ENCODE measurements around the gene CDKN2C. TPM values are rescaled to one million over a fixed set of nuclear protein-coding genes. Genes with fewer than 3 reads are reported as not detected.

CDKN2C gene
- total RNA-seq, 2 donors from 2014 or later = 0.66 TPM

- WGBS, 2 experiments (ENCODE audit: insufficient coverage in 1 of 2, insufficient read length in 1 of 2) = 0 to 3% methylated on average over 6 to 70 of the region's 70 CpGs
- no peaks in the 10 kb centered on the region for H3K9me3 Mint-ChIP-seq
- peak overlapping the region; percentile 52 for H3K4me3 Mint-ChIP-seq
- no peaks in the 10 kb centered on the region for H3K36me3 Mint-ChIP-seq (ENCODE audit: low read depth)
- Histone ChIP-seq H3K27me3 (ENCODE audit: control insufficient read depth, insufficient read depth, low read length, poor library complexity, severe bottlenecking) (peaks cover 91% of the 10 kb centered on the region), H3K9me3 (ENCODE audit: control insufficient read depth, low read length) (no peaks in the 10 kb centered on the region), H3K4me3 (ENCODE audit: low read length) (peak overlapping the region; percentile 79), H3K36me3 (ENCODE audit: control insufficient read depth, insufficient read depth, low read length) (no peaks in the 10 kb centered on the region), H3K4me1 (ENCODE audit: control insufficient read depth, insufficient read depth, low read length) (no peaks in the 10 kb centered on the region), H3K27ac (ENCODE audit: low read depth, low read length) (no peak overlapping the region), H3K9ac (ENCODE audit: extremely low read depth, low read length, poor library complexity, severe bottlenecking) (peak overlapping the region; percentile 46)
- peaks cover 87% of the 10 kb centered on the region for H3K27me3 Mint-ChIP-seq (ENCODE audit: insufficient read depth)
- peak; percentile 94 for DNase-seq
- H3K27ac Mint-ChIP-seq = no peak overlapping the region
- TF ChIP-seq CTCF (conservative IDR thresholded peaks at IDR 0.05) = peak; percentile 66
- peaks cover 11% of the 10 kb centered on the region for H3K4me1 Mint-ChIP-seq
These were observed 1.8 kb upstream of the CDKN2C start for GRCh38 chr1:50968158-50968820.

GRCh38 chr1:50968821-50969610 is 1.0 kb upstream of the CDKN2C start:
- no peak for TF ChIP-seq CTCF (conservative IDR thresholded peaks at IDR 0.05)
- H3K9me3 Mint-ChIP-seq = no peaks in the 10 kb centered on the region

GRCh38 chr1:50970509-50970887 is 453 bp downstream of the CDKN2C start:
- H3K4me3 Mint-ChIP-seq = peak overlapping the region; percentile 52
- H3K27me3 Mint-ChIP-seq (ENCODE audit: insufficient read depth) = peaks cover 88% of the 10 kb centered on the region
- H3K4me3 ChIP-seq (ENCODE audit: low read length) = peak overlapping the region; percentile 79
- no peak overlapping the region for H3K27ac ChIP-seq (ENCODE audit: low read depth, low read length)
- no peak for TF ChIP-seq CTCF (conservative IDR thresholded peaks at IDR 0.05)
- no peak for DNase-seq
- H3K27ac Mint-ChIP-seq = no peak overlapping the region
- no peaks in the 10 kb centered on the region for H3K36me3 ChIP-seq (ENCODE audit: control insufficient read depth, insufficient read depth, low read length)
- H3K9me3 Mint-ChIP-seq = no peaks in the 10 kb centered on the region
- H3K9me3 ChIP-seq (ENCODE audit: control insufficient read depth, low read length) = no peaks in the 10 kb centered on the region
- no peaks in the 10 kb centered on the region for H3K4me1 ChIP-seq (ENCODE audit: control insufficient read depth, insufficient read depth, low read length)
- H3K4me1 Mint-ChIP-seq = peaks cover 13% of the 10 kb centered on the region
- H3K36me3 Mint-ChIP-seq (ENCODE audit: low read depth) = no peaks in the 10 kb centered on the region
- 0 to 6% methylated on average over 2 to 4 of the region's 6 CpGs for WGBS, 2 experiments (ENCODE audit: insufficient coverage in 1 of 2, insufficient read length in 1 of 2)
- H3K9ac ChIP-seq (ENCODE audit: extremely low read depth, low read length, poor library complexity, severe bottlenecking) = no peak overlapping the region
- peaks cover 93% of the 10 kb centered on the region for H3K27me3 ChIP-seq (ENCODE audit: control insufficient read depth, insufficient read depth, low read length, poor library complexity, severe bottlenecking)

More at GRCh38 chr1:50968821-50969610, 1.0 kb upstream of the CDKN2C start:
- Histone ChIP-seq H3K9me3 (ENCODE audit: control insufficient read depth, low read length) (no peaks in the 10 kb centered on the region), H3K27me3 (ENCODE audit: control insufficient read depth, insufficient read depth, low read length, poor library complexity, severe bottlenecking) (peaks cover 93% of the 10 kb centered on the region), H3K4me1 (ENCODE audit: control insufficient read depth, insufficient read depth, low read length) (no peaks in the 10 kb centered on the region), H3K27ac (ENCODE audit: low read depth, low read length) (no peak overlapping the region), H3K36me3 (ENCODE audit: control insufficient read depth, insufficient read depth, low read length) (no peaks in the 10 kb centered on the region), H3K4me3 (ENCODE audit: low read length) (peak overlapping the region; percentile 79), H3K9ac (ENCODE audit: extremely low read depth, low read length, poor library complexity, severe bottlenecking) (no peak overlapping the region)
- peaks cover 13% of the 10 kb centered on the region for H3K4me1 Mint-ChIP-seq
- H3K4me3 Mint-ChIP-seq = peak overlapping the region; percentile 52
- WGBS, 2 experiments (ENCODE audit: insufficient coverage in 1 of 2, insufficient read length in 1 of 2) = 0 to 2% methylated on average over 20 to 65 of the region's 65 CpGs
- peak; percentile 77 for DNase-seq
- no peak overlapping the region for H3K27ac Mint-ChIP-seq
- no peaks in the 10 kb centered on the region for H3K36me3 Mint-ChIP-seq (ENCODE audit: low read depth)
- peaks cover 89% of the 10 kb centered on the region for H3K27me3 Mint-ChIP-seq (ENCODE audit: insufficient read depth)
